Right atrium auricular region (tissue), 2 donors: ENCODE measurements around the gene MLC1. TPM values are rescaled to one million over a fixed set of nuclear protein-coding genes. Genes with fewer than 3 reads are reported as not detected.

ENCODE experiments used
- DNase-seq: peaks from one replicate; pipeline ENCODE4 v3.0.0-alpha.2; 2019; ENCODE audit warnings: low spot score
- H3K27ac ChIP-seq, 2 donors: fragments of 200-600 bp; sonication (generic); 1 replicate in 1 of 2; 2 replicates in 1 of 2; pipeline ENCODE4 v1.5.1; 2016 to 2019
- H3K27me3 ChIP-seq, 2 donors: fragments of 200-600 bp; sonication (generic); one replicate each; pipeline versions ENCODE4 v1.5.1 to v1.6.0; 2017 to 2019
- H3K36me3 ChIP-seq: fragments of 200-600 bp; sonication (generic); one replicate; pipeline ENCODE4 v1.5.1; 2016
- H3K4me1 ChIP-seq, 2 donors: fragments of 200-600 bp; sonication (generic); one replicate each; pipeline versions ENCODE4 v1.5.1 to v1.6.0; 2017 to 2019
- H3K4me3 ChIP-seq, 2 donors: fragments of 200-600 bp; sonication (generic); 1 replicate in 1 of 2; 2 replicates in 1 of 2; pipeline ENCODE4 v1.5.1; 2017 to 2019; ENCODE audit warnings: mild to moderate bottlenecking in 1 of 2, moderate library complexity in 1 of 2
- H3K9me3 ChIP-seq, 2 donors: fragments of 200-600 bp; sonication (generic); one replicate each; pipeline ENCODE4 v1.5.1; 2019
- total RNA-seq, 2 donors: library from RNA; depleted of rRNA; stranded (reverse); fragments of >200 nt; gene quantifications; one replicate each; pipeline ENCODE4 v1.1.0, GENCODE V29; 2016
- TF ChIP-seq, protein P1 (sequence below), 2 donors: fragments of 200-600 bp; sonication (generic); IDR thresholded peaks; one replicate each; pipeline ENCODE4 v1.5.1; 2019; ENCODE audit warnings: antibody characterized with exemption in 2 of 2

MLC1 gene
- total RNA-seq, 2 donors from 2014 or later: 0.71 TPM; not detected in 1

DNA sequence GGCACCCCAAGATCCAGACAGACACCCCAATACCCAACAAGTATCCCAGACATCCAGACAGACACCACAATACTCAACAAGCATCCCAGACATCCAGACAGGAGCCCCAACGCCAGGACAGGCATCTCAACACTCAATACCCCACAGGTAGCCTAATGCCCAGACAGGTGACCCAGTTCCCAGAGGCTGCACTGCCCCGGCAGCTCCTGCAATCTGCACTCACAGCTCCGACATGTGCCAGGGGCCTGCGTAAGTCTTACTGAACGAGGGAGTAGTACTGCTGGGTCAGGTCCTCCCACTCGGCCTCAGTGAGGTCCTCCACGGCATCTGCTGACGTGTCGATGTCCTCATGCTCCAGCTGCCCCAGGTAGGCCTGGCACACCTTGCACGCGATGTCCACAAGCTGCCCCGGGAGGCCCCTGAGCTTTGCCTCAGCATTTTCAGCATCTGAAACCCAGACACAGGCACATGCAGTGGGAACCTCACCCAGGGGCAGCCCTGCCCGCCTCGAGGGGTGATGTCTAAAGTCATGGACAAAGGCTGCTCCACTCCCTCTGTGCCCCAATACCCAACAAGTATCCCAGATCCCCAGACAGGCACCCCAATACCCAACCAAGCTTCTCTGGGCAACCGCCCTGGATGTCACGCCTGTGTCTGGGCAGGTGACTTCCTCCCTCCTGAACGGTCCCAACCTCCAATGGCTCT is 43.7 kb downstream of the MLC1 start:
- no peak for DNase-seq
- H3K36me3 ChIP-seq: no peaks in the 10 kb centered on the region
- peaks cover 0 to 15% of the 10 kb centered on the region in 2 donors for H3K9me3 ChIP-seq
- TF ChIP-seq, protein P1, sequence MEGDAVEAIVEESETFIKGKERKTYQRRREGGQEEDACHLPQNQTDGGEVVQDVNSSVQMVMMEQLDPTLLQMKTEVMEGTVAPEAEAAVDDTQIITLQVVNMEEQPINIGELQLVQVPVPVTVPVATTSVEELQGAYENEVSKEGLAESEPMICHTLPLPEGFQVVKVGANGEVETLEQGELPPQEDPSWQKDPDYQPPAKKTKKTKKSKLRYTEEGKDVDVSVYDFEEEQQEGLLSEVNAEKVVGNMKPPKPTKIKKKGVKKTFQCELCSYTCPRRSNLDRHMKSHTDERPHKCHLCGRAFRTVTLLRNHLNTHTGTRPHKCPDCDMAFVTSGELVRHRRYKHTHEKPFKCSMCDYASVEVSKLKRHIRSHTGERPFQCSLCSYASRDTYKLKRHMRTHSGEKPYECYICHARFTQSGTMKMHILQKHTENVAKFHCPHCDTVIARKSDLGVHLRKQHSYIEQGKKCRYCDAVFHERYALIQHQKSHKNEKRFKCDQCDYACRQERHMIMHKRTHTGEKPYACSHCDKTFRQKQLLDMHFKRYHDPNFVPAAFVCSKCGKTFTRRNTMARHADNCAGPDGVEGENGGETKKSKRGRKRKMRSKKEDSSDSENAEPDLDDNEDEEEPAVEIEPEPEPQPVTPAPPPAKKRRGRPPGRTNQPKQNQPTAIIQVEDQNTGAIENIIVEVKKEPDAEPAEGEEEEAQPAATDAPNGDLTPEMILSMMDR (IDR thresholded peaks at IDR 0.05): no peak
- no peaks in the 10 kb centered on the region for H3K4me1 ChIP-seq
- H3K27me3 ChIP-seq: no peaks in the 10 kb centered on the region
- H3K27ac ChIP-seq: no peak overlapping the region
- H3K4me3 ChIP-seq: no peak overlapping the region

- Histone ChIP-seq H3K27ac (no peak overlapping the region), H3K9me3 (peaks cover 0 to 15% of the 10 kb centered on the region in 2 donors), H3K36me3 (no peaks in the 10 kb centered on the region), H3K4me1 (no peaks in the 10 kb centered on the region), H3K27me3 (no peaks in the 10 kb centered on the region), H3K4me3 (no peak overlapping the region)
- no peak for DNase-seq
- TF ChIP-seq, protein P1 (IDR thresholded peaks at IDR 0.05): no peak
These were observed 44.5 kb downstream of the MLC1 start for GRCh38 chr22:50040717-50041116.

- TF ChIP-seq, protein P1 (IDR thresholded peaks at IDR 0.05): no peak
- Histone ChIP-seq H3K27me3 (no peaks in the 10 kb centered on the region), H3K4me3 (no peak overlapping the region), H3K36me3 (no peaks in the 10 kb centered on the region), H3K27ac (no peak overlapping the region), H3K4me1 (no peaks in the 10 kb centered on the region), H3K9me3 (peaks cover 0 to 15% of the 10 kb centered on the region in 2 donors)
- DNase-seq: no peak
These were observed 45.4 kb downstream of the MLC1 start for GRCh38 chr22:50039669-50040443.

DNA sequence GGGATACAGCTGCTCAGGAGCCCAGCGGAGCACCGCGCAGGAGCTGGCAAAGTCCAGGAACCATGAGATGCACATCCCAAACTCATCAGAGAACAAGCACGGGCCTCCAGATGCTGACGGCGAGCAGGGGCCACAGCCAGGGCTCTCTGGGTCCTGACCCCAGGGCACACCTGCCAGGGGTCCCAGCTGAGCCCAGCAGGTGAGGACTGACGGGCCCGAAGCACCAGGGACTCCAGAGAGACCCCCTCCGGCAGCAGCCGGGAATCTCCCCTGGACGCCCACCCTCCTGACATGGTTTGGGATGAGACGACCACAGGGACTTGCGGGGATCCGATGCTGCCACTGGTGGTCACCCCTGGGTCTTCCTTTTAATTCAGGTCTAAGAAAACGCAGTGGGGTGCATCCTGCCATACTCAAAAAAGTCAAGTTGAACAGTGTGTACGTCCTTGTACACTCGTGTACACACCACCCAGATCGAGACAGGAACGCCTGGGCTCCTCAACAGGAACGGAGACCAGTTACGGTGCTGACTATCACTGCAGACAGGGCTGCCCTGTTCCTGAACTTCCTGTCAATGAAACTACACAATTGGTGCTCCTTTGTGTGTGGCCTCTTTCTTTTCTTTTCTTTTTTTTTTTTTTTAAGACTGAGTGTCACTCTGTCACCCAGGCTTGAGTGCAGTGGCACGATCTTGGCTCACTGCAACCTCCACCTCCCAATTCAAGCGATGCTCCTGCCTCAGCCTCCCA is 49.1 kb downstream of the MLC1 start:
- DNase-seq: no peak
- TF ChIP-seq, protein P1 (IDR thresholded peaks at IDR 0.05): no peak
- H3K27ac ChIP-seq: no peak overlapping the region
- no peaks in the 10 kb centered on the region for H3K27me3 ChIP-seq
- no peaks in the 10 kb centered on the region for H3K36me3 ChIP-seq
- no peaks in the 10 kb centered on the region for H3K4me1 ChIP-seq
- H3K9me3 ChIP-seq: peaks cover 0 to 15% of the 10 kb centered on the region in 2 donors
- H3K4me3 ChIP-seq: no peak overlapping the region

DNA sequence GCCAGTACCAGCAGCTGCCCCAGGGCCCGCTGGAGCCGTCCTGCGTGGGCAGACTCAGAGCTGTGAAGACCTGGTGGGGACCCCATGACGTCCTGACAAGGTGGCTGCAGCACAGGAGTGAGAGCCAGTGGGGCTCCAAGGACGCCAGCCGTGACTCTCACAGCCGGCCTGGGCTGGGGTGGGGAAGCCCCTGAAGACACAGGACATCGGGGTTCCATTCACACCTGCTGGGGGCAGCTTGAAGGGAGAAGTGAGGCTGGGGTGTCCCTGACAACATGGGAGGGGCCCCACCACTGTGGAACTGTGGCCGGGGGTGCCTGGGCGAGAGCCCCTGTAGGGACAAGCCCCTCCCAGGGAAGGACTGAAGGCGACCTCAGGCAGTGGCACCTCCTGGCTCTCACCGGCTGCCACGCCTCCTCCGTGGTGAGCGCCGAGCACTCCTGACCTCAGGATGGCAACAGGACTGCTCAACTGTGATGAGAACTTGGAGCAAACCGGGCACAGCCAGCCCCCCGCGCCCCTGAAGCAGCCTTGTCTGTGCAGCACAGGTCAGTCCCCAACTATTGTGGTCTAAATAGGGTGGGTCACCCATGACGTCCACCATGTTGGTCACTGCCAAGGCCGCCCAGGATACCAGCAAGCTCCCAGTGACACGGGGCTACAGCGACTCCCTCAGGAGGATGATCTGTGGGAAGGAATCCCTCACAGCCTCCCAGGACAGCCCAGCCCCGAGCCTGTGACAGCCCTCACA is 49.9 kb downstream of the MLC1 start:
- Histone ChIP-seq H3K4me3 (no peak overlapping the region), H3K4me1 (peaks cover 0 to 4% of the 10 kb centered on the region in 2 donors), H3K36me3 (no peaks in the 10 kb centered on the region), H3K9me3 (peaks cover 0 to 15% of the 10 kb centered on the region in 2 donors), H3K27me3 (no peaks in the 10 kb centered on the region), H3K27ac (no peak overlapping the region)
- no peak for DNase-seq
- TF ChIP-seq, protein P1 (IDR thresholded peaks at IDR 0.05): no peak
